GM23248 (cell line): ENCODE data around the gene EMC10.

Experiments
- EZH2 ChIP-seq: fragments of 200-600 bp; sonication (generic); IDR thresholded peaks from 2 replicates; pipeline ENCODE4 v1.6.1; 2018; ENCODE audit warnings: antibody characterized with exemption, mild to moderate bottlenecking; ENCODE audit not compliant: insufficient read depth, poor library complexity, severe bottlenecking
- EZH2phosphoT487 ChIP-seq: fragments of 200-600 bp; sonication (generic); IDR thresholded peaks from 2 replicates; pipeline ENCODE4 v1.6.1; 2018; ENCODE audit warnings: antibody characterized with exemption, moderate library complexity, mild to moderate bottlenecking, low read depth; ENCODE audit not compliant: insufficient read depth

GRCh38 chr19:50449236-50449899 is 26.9 kb upstream of the EMC10 start:
- no peak for TF ChIP-seq EZH2
- TF ChIP-seq EZH2phosphoT487, result no peak
